Body of pancreas (tissue), 4 donors: ENCODE measurements around the gene FAM24B.
A peak's percentile ranks its signal among the peaks of the same experiment; 100 is the strongest.

Experiments
- CTCF ChIP-seq, 7 experiments: fragments of 450-650 bp in 4 of 7; fragments of 200-600 bp in 3 of 7; sonication (generic) in 3 of 7; IDR thresholded peaks; one replicate each; pipeline ENCODE4 v1.5.1; 2016 to 2019; ENCODE audit warnings: antibody characterized with exemption in 7 of 7
- POLR2A ChIP-seq, 3 donors: fragments of 450-650 bp; IDR thresholded peaks; one replicate each; pipeline ENCODE4 v1.6.1; 2016; ENCODE audit warnings: antibody characterized with exemption in 3 of 3, mild to moderate bottlenecking in 2 of 3

- no peak for TF ChIP-seq CTCF (IDR thresholded peaks at IDR 0.05)
- TF ChIP-seq POLR2A (IDR thresholded peaks at IDR 0.05): peak in 1 of 3 donors; percentile 12
These were observed 37.8 kb downstream of the FAM24B start for GRCh38 chr10:122841569-122841968.
